Measurements from ENCODE around the gene NAA35.
"Not testable (repeated sequence)": the region's sequence is repeated elsewhere in the genome, so short reads cannot be mapped to it uniquely, and the experiment has no call there.

Gene NAA35

GRCh38 chr9:86047361-86047760 lies 106.4 kb downstream of the NAA35 start:
- Histone ChIP-seq H3K4me1 (ENCODE audit: control insufficient read depth, low read depth, low read length) (no peaks in the 10 kb centered on the region), H3K4me3 (ENCODE audit: low read length) (no peak overlapping the region), H3K9ac (ENCODE audit: low read length) (no peak overlapping the region), H3K9me3 (ENCODE audit: control insufficient read depth, low read depth, low read length) (no peaks in the 10 kb centered on the region), H3K27me3 (ENCODE audit: control insufficient read depth, insufficient read depth, low read length) (no peaks in the 10 kb centered on the region), H3K36me3 (ENCODE audit: control insufficient read depth, low read depth, low read length) (peaks cover 2% of the 10 kb centered on the region), H3K27ac (ENCODE audit: low read length) (no peak overlapping the region)

DNA sequence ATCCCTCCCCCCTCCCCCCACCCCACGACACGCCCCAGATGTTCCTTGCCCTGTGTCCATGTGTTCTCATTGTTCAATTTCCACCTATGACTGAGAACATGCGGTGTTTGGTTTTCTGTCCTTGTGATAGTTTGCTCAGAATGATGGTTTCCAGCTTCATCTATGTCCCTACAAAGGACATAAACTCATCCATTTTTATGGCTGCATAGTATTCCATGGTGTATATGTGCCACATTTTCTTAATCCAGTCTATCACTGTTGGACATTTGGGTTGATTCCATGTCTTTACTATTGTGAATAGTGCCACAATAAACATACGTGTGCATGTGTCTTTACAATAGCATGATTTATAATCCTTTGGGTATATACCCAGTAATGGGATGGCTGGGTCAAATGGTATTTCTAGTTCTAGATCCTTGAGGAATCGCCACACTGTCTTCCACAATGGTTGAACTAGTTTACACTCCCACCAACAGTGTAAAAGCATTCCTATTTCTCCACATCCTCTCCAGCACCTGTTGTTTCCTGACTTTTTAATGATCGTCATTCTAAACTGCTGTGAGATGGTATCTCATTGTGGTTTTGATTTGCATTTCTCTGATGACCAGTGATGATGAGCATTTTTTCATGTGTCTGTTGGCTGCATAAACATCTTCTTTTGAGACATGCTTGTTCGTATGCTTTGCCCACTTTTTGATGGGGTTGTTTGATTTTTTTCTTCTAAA lies 107.2 kb downstream of the NAA35 start:
- not testable (repeated sequence) for H3K27ac ChIP-seq (ENCODE audit: low read length); H3K9ac ChIP-seq (ENCODE audit: low read length); H3K27me3 ChIP-seq (ENCODE audit: control insufficient read depth, insufficient read depth, low read length); H3K4me3 ChIP-seq (ENCODE audit: low read length); H3K36me3 ChIP-seq (ENCODE audit: control insufficient read depth, low read depth, low read length); H3K4me1 ChIP-seq (ENCODE audit: control insufficient read depth, low read depth, low read length); H3K9me3 ChIP-seq (ENCODE audit: control insufficient read depth, low read depth, low read length)

DNA sequence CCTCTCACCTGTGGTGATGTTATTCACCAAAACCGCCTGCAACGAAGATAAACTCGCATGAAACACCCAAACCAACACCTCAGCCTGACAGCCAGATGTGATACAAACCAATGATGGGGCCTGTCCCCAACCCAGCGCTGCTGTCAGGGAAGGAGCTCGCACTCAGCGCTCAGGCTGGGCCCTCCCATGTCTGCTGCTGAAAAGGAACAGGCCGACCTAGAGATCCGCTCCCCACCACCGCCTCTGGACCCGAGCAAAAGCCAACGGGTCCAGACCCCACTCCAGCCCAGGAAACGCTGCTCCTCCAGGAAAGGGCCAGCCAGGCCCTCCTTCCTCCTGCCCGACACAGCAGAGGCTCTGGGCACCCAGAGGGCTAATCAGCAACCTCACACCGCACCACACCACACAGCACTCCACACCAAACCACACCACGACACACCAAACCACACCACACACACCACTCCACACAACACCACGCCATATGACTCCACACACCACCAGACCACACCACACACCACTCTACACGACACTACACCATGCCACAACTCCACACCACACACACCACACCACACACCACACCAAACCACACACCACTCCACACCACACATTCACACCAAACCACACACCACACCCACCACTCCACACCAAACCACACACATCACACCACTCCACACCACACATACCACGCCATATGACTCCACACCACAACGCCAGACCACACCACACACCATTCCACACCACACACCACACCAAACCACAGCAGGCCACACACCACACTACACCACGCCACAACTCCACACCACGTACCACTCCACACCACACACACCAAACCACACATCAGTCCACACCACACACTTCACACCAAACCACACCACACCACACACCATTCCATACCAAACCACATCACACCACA lies 111.9 kb downstream of the NAA35 start:
- Histone ChIP-seq H3K36me3 (ENCODE audit: control insufficient read depth, low read depth, low read length) (no peaks in the 10 kb centered on the region), H3K4me1 (ENCODE audit: control insufficient read depth, low read depth, low read length) (no peaks in the 10 kb centered on the region), H3K27me3 (ENCODE audit: control insufficient read depth, insufficient read depth, low read length) (no peaks in the 10 kb centered on the region), H3K27ac (ENCODE audit: low read length) (no peak overlapping the region), H3K9ac (ENCODE audit: low read length) (no peak overlapping the region), H3K9me3 (ENCODE audit: control insufficient read depth, low read depth, low read length) (no peaks in the 10 kb centered on the region), H3K4me3 (ENCODE audit: low read length) (no peak overlapping the region)

DNA sequence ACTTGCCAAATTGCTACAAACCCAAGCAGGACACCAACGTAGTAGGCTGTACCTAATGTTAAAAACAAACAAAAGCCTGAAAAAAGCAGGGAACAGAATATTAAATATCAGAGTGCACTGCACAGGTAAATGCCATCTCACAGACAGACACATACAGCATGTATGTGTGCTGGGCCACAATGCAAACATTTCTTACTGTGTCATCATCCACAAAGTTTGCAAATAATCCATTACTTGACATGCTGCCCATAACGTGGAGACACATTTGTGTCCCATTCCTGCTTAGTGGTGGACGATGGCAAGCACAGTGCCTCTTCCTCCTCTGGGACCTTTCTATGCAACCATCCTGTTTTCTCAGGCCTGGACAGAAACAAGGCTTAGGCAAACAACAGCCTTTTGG lies 113.7 kb downstream of the NAA35 start:
- Histone ChIP-seq H3K27me3 (ENCODE audit: control insufficient read depth, insufficient read depth, low read length) (no peaks in the 10 kb centered on the region), H3K27ac (ENCODE audit: low read length) (no peak overlapping the region), H3K36me3 (ENCODE audit: control insufficient read depth, low read depth, low read length) (no peaks in the 10 kb centered on the region)

DNA sequence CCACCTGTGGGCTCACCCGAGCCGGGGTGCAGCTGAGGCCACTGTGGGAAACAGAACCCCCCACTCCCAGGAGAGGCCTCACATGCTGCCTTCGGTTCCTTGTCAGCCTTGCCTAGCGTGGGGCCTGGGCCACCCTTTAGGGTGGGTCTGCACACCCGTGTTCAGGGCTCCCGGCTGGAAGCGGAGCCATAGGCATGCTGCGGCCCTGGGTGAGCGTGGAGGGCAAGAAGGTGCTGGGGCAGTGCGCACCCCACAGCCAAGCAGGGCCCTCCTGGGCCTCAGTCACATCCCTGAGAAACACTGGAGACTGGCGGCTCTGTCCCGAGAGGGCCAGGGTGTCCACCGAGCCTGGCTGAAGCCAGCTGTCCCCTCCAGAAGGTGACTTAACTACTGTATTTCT lies 116.5 kb downstream of the NAA35 start:
- no peak overlapping the region for H3K9ac ChIP-seq (ENCODE audit: low read length)
- no peak overlapping the region for H3K4me3 ChIP-seq (ENCODE audit: low read length)
- H3K27ac ChIP-seq (ENCODE audit: low read length): no peak overlapping the region
- H3K36me3 ChIP-seq (ENCODE audit: control insufficient read depth, low read depth, low read length): no peaks in the 10 kb centered on the region
- no peaks in the 10 kb centered on the region for H3K9me3 ChIP-seq (ENCODE audit: control insufficient read depth, low read depth, low read length)
- no peaks in the 10 kb centered on the region for H3K27me3 ChIP-seq (ENCODE audit: control insufficient read depth, insufficient read depth, low read length)
- H3K4me1 ChIP-seq (ENCODE audit: control insufficient read depth, low read depth, low read length): no peaks in the 10 kb centered on the region

More for the DNA sequence above, 113.7 kb downstream of the NAA35 start:
- Histone ChIP-seq H3K4me3 (ENCODE audit: low read length) (no peak overlapping the region), H3K9ac (ENCODE audit: low read length) (no peak overlapping the region), H3K4me1 (ENCODE audit: control insufficient read depth, low read depth, low read length) (no peaks in the 10 kb centered on the region), H3K9me3 (ENCODE audit: control insufficient read depth, low read depth, low read length) (no peaks in the 10 kb centered on the region)

DNA sequence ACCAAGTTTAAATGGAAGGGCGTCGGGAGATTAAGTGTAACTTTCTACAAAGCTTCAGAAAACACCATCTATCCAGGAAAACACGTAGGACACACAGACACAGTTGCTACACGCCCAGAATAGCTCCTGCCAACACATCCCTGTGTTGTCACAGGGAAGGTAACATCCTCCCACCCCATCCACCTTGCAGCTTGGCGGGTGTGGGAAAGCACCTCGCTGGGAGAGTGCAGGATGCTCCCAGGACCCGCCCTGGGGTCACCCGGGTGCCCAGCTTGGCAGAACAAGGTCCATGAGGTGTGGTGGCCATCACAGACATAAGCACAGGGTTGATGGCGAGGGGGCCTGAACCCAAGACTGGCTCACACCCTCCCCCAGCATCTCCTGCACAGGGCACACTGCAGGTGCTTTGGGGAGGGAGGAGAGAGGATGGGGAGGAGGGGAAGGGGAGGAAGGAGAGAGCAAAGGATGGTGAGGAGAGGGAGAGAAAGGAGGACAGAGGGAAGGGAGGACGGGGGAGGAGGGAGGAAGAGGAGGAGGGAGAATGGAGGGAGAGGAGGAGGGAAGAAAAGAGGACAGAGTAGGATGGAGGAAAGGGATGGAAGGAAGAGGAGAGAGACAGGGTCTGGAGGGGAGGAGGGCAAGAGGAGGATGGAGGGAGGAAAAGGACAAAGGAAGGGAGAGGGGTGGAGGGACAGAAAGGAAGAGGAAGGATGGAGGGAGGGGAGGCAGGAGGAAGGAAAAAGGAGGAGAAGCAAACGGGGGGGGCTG lies 121.2 kb downstream of the NAA35 start:
- Histone ChIP-seq H3K27me3 (ENCODE audit: control insufficient read depth, insufficient read depth, low read length) (no peaks in the 10 kb centered on the region), H3K9ac (ENCODE audit: low read length) (no peak overlapping the region), H3K9me3 (ENCODE audit: control insufficient read depth, low read depth, low read length) (no peaks in the 10 kb centered on the region), H3K27ac (ENCODE audit: low read length) (no peak overlapping the region), H3K4me3 (ENCODE audit: low read length) (no peak overlapping the region), H3K4me1 (ENCODE audit: control insufficient read depth, low read depth, low read length) (peaks cover 11% of the 10 kb centered on the region), H3K36me3 (ENCODE audit: control insufficient read depth, low read depth, low read length) (no peaks in the 10 kb centered on the region)

GRCh38 chr9:86062845-86063693 lies 122.1 kb downstream of the NAA35 start:
- H3K4me3 ChIP-seq (ENCODE audit: low read length): no peak overlapping the region
- H3K36me3 ChIP-seq (ENCODE audit: control insufficient read depth, low read depth, low read length): no peaks in the 10 kb centered on the region
- peaks cover 11% of the 10 kb centered on the region for H3K4me1 ChIP-seq (ENCODE audit: control insufficient read depth, low read depth, low read length)
- no peak overlapping the region for H3K9ac ChIP-seq (ENCODE audit: low read length)
- no peaks in the 10 kb centered on the region for H3K9me3 ChIP-seq (ENCODE audit: control insufficient read depth, low read depth, low read length)
- H3K27me3 ChIP-seq (ENCODE audit: control insufficient read depth, insufficient read depth, low read length): no peaks in the 10 kb centered on the region
- H3K27ac ChIP-seq (ENCODE audit: low read length): no peak overlapping the region

- no peaks in the 10 kb centered on the region for H3K9me3 ChIP-seq (ENCODE audit: control insufficient read depth, low read depth, low read length)
- H3K4me3 ChIP-seq (ENCODE audit: low read length): no peak overlapping the region
- H3K9ac ChIP-seq (ENCODE audit: low read length): no peak overlapping the region
- no peaks in the 10 kb centered on the region for H3K27me3 ChIP-seq (ENCODE audit: control insufficient read depth, insufficient read depth, low read length)
- H3K36me3 ChIP-seq (ENCODE audit: control insufficient read depth, low read depth, low read length): no peaks in the 10 kb centered on the region
- H3K27ac ChIP-seq (ENCODE audit: low read length): no peak overlapping the region
- peaks cover 11% of the 10 kb centered on the region for H3K4me1 ChIP-seq (ENCODE audit: control insufficient read depth, low read depth, low read length)
These were observed 123.3 kb downstream of the NAA35 start for GRCh38 chr9:86064220-86064619.

GRCh38 chr9:86069206-86069869 lies 128.4 kb downstream of the NAA35 start:
- no peak overlapping the region for H3K4me3 ChIP-seq (ENCODE audit: low read length)
- no peaks in the 10 kb centered on the region for H3K9me3 ChIP-seq (ENCODE audit: control insufficient read depth, low read depth, low read length)
- no peak overlapping the region for H3K27ac ChIP-seq (ENCODE audit: low read length)
- no peak overlapping the region for H3K9ac ChIP-seq (ENCODE audit: low read length)
- no peaks in the 10 kb centered on the region for H3K27me3 ChIP-seq (ENCODE audit: control insufficient read depth, insufficient read depth, low read length)
- H3K36me3 ChIP-seq (ENCODE audit: control insufficient read depth, low read depth, low read length): peaks cover 3% of the 10 kb centered on the region
- H3K4me1 ChIP-seq (ENCODE audit: control insufficient read depth, low read depth, low read length): peaks cover 3% of the 10 kb centered on the region

All from iPS-18a (cell line).